GM18499 (cell line): ENCODE data around the gene CKMT2.
"Not testable (repeated sequence)": the region's sequence is repeated elsewhere in the genome, so short reads cannot be mapped to it uniquely, and the experiment has no call there.

Experiments
- ATAC-seq: cut with Tn5 transposase; IDR thresholded peaks from one replicate; pipeline ENCODE4 v1.9.1; 2021; ENCODE audit warnings: moderate number of reproducible peaks; ENCODE audit not compliant: insufficient read depth, unreplicated experiment

The CKMT2 gene

DNA sequence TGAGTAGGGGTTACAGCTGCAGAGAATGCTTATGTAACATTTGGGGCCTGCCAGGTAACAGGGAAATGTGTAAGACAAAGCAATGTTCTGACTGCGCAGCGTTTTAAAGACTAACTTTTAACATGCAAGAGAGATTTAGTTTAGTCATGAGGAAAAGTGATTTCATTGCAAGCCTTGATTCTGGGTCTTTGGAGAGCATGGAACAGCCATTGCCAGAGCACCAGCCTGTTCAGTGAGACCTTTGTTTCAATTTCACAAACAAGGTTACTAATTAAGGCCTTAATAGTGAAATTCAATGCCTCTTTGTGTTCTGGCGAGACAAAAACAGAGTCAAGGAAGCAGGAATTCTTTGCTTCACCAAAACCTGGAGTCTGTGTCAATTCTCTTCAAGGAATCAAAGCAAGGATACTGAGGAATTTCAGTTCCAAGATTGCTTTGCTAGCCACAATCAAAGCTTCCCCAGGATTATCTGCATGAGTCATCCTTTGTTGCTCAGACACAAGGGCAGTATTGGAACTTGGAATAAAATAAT, 14.4 kb downstream of the CKMT2 start:
- ATAC-seq = no peak

DNA sequence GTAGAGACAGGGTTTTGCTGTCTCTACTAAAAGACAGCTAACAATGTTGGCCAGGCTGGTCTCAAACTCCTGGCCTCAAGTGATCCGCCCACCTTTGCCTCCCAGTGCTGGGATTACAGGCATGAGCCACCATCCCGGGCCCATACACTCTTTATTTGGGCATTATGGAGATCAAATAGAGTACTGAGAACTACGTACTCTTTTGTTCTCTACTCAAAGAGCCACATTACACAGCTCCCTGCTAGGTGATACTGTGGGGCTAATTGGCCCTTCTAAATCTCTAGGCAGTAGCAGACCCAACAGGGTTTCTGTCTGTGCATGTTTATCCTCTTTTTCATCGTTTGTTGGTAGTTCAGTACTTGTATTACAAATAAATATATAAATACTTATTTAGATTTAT, 16.1 kb downstream of the CKMT2 start:
- ATAC-seq = no peak

DNA sequence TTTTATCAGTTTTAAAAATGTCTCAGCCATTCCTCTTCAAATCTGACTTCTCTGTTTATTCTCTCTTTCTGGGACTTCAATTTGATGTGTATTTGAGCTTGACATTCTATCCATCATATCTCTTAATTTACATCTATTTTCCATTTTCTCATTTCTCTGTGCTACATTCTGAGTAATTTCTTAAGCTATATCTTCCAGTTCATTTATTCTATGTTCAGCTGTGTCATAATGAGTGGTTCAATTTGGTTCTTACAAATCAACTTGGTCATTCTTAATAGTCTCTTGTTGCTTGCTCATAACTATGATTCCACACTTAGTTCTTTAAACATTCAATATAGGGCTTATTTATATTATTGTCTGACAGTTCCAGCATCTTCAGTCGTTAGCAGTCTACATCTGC, 16.9 kb downstream of the CKMT2 start:
- no peak for ATAC-seq

DNA sequence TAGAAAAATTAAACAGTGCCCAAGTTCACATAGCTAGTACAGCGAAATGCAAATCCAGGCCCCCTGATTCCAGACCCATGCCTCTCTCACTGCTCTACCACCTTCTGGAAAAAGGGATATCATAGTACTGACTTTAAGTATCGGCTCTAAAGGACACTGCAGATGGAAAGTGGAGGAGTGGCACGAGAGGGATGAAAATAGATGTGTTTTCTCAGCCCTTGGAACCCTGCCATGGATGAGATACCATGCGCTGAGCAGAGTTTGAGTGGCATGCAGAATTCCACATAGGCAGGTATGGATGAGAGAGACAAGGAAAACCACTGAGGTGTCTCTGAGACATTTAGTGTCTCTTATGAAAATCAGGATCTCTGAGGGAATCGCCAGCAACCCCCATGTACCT, 18.8 kb downstream of the CKMT2 start:
- ATAC-seq = no peak

DNA sequence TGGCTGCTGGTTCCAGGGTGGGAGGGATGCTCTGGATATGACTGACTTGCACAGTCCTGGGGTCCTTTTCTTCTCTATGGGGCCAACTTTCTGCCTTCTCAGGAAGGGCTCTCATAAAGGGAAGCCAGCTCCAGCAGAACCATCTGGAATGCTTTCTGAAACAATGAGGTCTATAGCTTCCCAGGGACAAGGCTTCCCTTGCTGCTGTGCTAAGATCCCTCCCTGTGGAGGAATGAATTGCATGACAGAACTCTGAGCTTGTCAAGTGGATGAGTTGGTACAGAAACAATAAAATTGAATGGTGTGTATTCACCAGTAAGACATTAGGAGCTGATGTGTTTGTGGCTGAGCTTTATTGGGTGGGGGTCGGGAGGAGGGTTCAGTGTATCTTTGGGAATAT, 19.8 kb downstream of the CKMT2 start:
- no peak for ATAC-seq

DNA sequence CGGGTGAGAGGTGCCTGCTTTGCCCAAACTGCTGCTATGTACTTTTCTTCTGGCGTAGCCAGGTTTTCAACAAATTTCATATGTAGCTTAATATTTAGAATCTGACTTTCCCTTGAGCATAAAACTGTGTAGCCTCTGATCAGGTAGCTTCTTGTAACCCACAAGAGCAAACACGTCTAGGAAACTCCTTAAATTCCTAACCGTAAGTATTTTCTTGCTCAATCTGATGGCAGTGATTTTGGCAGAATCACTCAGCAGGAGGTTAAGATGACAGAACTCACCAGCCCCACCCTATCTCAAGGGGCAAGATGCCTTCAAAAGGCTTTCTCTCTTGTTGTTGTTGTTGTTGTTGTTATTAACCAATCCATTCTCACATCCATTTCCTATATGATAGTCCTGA, 20.8 kb downstream of the CKMT2 start:
- ATAC-seq = no peak

DNA sequence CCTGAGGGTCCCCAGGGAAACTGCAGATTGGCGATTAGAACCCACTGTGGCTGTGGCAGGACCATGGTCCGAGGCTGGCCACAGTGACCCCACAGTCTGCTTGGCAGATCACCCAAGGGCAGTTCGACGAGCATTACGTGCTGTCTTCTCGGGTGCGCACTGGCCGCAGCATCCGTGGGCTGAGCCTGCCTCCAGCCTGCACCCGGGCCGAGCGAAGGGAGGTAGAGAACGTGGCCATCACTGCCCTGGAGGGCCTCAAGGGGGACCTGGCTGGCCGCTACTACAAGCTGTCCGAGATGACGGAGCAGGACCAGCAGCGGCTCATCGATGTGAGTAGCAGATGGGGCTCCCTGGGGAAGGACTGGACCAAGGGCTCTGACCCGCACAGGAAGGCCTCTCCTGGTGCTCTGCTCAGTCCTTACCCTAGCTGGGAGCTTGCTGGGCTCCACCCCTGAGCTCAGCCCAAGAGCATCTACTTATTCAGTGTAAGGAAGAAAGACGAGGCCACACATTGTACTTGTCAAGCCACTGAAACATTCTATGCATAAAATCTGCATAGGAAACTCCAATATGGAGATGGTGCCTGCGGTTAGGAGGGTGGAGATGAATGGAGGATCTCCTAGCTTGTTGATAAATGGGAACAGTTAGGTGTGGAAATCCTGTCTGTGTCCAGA, 21.9 kb downstream of the CKMT2 start:
- ATAC-seq = no peak

DNA sequence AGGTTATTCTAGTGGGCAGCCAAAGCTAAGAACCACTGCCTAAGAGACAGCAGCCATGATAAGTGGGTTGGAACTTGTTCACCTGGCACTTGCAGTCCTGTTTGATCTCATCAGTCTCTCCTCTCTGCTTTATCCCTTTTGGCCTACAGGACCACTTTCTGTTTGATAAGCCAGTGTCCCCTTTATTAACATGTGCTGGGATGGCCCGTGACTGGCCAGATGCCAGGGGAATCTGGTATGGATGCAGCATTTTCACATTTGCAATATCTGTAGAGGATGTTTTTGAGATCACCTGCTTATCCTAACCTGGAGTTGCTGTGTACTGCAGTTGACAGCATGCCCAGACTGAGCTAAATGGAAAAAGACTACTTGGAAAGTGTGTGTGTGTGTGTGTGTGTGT, 23.6 kb downstream of the CKMT2 start:
- ATAC-seq = no peak

DNA sequence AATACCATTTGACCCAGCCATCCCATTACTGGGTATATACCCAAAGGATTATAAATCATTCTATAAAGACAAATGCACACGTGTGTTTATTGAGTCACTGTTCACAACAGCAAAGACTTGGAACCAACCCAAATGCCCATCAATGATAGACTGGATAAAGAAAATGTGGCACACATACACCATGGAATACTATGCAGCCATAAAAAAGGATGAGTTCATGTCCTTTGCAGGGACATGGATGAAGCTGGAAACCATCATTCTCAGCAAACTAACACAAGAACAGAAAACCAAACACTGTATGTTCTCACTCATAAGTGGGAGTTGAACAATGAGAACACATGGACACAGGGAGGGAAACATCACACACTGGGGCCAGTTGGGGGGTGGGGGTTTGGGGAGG, 29.7 kb downstream of the CKMT2 start:
- ATAC-seq = not testable (repeated sequence)

DNA sequence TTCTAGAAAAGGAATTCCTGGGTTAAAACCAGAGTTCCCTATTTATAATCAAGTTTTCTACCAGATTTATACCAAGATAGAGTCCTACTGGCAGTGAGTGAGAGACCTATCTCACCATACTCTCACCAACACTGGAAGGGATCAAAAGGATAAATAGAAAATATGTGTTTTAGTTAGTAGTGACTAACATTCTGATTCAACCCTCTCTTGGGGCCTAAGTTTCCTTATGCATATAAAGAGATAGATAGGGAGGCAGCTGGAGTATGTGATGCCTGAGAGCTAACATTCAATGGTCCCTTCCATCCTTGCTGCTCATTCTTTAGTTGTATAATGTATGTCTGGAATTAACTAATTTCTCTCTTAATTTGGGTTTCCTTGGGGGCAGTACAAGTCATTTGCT, 32.0 kb downstream of the CKMT2 start:
- no peak for ATAC-seq

DNA sequence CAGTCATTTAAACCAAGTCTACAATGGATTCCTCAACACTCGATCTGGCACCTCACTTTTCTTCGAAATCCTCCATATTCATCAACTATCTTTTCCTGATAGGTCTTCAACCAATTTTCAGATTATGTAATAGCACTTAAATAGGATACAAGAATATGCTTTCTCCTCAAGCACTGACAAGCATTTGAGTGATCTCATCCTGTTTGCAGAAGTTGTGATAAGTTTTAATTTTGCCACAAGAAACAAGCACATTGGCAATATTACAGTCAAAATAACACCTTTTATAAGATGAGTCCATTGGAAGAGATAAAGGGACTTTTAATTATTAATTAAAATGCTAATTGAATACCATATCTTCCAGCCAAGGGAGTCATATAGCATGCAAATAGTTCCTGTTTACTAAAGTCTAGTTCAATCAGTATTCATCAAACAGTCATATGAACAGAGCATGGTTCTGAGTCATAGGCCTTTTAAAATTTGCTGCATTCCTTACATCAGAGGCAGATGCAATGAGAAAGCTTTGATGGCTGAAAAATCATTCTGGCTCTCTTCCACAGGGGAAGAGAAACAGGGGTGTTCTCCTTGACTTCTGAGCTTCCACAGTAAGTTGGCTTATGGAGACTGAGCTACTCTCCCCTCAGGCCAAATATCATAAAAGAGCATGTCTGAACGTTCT, 35.5 kb downstream of the CKMT2 start:
- no peak for ATAC-seq

DNA sequence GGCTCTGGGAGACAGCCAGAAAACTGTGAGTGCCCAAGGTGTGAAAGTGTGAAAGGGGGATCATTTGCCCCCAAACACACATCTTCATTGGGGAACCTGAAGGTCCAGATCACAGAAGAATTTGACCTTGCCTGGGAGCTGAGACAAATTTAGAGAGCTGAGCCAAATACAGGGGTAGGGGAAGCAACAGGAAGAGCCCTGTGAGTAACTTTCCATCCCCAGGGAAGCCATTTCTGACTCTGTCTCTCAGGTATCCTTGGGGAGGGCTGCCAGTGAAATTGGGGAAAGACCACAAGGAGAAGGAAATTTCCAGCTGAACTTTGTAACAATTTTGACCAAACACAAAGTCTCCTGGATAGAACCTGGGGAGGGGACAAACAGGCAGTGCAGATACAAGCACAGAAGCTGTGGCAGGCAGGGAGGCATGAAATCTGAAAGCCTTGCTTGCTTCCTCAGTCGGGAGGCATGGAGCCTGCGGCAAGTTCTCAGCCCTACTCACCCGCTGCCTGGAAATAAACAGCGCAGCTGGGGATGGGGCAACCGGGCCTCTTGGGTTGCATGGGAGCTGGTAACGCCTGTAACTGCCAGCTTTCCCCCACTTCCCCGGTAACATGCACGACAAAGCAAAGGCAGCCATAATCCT, 36.8 kb downstream of the CKMT2 start:
- no peak for ATAC-seq

DNA sequence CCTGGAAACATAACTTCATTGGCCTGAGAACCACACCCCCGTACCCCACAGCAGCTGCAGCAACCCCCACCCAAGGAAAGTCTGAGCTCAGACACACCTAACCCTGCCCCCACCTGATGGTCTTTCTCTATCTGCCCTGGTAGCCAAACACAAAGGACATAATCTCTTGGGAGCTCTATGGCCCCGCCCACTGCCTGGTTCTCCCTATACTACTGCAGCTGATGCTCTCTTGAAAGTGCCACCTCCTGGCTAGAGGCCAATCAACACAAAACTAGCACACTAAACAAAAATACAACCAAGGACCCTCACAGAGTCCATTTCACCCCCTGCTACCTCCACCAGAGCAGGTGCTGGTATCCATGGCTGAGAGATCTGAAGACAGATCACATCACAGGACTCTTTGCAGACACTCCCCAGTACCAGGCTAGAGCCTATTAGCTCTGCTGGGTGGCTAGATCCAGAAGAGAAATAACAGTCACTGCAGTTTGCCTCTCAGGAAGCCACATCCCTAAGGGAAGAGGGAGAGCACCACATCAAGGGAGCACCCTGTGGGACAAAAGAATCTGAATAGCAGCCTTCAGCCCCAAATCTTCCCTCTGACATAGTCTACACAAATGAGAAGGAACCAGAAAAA, 37.4 kb downstream of the CKMT2 start:
- not testable (repeated sequence) for ATAC-seq

DNA sequence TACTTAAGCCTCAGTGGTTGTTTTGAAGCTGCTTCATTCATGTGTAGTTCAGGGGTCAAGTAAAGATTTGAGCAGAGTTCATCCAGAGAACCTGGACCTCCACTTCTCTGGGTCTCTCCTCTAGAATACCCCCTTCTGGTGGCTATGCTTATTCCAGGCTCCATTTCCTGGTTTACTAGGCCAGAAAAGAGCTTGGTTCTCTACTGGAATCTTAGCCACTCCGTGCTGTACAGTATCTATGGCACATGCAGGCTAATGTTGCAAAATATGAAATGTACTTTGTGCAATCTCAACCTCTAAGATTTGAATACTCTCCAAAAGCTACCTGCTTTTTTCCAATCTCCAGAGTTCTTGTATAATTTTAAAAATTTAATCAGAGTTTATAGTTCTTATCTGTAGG, 50.9 kb downstream of the CKMT2 start:
- ATAC-seq = no peak

DNA sequence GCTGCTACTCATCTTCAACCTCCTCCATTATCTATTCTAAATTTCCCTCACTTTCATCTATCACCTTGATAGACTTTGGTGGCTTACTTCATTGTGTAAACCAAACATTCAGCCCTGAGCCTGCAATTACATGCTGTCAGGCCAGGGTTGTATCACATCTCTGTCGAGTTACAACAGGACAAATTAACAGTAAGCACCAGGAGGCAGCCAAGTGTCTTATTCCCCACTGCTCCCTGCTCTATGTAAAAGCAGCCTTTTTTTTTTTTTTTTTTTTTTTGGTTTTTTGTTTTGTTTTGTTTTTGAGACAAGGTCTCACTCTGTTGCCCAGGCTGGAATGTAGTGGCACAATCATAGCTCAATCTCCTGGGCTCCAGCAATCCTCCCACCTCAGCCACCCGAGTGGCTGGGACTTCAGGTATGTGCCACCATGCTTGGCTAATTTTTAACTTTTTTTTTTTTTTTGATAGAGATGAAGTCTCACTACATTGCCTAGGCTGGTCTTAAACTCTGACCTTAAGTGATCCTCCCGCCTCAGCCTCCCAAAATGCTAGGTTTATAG, 53.0 kb downstream of the CKMT2 start:
- no peak for ATAC-seq

DNA sequence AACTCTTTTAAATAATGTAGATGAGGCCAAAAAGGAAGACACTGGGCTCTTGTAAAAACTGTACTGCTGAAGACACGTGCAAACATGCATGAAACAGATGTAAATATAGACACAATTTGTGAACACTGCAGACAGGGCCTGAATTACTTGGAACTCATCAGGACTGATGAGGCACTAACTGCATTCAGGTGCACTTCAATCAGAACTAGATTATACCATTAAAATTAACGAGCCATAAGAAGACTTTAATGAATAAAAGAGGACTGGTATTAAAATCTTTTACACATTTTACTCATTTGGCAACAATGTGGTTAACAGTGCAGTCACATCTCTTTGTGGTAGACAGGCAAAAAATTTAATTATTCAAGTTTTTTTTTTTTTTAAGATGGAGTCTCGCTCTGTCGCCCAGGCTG, 54.9 kb downstream of the CKMT2 start:
- ATAC-seq = no peak

DNA sequence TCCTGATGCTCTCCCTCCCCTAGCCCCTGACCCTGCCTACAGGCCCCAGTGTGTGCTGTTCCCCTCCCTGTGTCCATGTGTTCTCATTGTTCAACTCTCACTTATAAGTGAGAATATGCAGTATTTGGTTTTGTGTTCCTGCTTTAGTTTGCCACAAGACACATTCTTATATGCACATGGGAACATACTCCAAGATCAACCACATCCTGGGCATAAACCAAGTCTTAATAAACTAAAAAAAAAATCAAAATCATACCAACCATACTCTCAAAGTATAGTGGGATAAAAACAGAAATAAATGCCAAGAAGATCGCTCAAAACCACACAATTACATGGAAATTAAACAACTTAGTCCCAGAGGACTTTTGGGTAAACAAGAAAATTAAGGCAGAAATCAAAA, 57.0 kb downstream of the CKMT2 start:
- ATAC-seq = no peak

DNA sequence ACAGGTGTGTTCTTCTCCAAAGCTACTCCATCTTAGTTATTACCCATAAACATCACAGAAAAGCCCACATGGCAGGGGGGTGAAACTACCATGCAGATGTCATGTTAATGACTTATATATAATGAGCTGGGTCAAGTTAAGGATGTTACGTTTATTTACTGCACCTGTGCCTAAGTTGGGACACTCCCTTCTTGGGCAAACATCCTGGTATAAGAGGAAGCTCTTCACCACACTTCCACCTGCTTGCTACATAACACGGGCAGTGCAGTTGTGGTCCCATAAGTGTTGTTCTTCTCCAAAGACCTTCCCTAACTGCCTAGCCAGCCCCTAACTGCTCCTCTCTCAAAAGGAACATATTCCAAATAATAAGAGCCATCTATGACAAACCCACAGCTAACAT, 59.0 kb downstream of the CKMT2 start:
- ATAC-seq = no peak

DNA sequence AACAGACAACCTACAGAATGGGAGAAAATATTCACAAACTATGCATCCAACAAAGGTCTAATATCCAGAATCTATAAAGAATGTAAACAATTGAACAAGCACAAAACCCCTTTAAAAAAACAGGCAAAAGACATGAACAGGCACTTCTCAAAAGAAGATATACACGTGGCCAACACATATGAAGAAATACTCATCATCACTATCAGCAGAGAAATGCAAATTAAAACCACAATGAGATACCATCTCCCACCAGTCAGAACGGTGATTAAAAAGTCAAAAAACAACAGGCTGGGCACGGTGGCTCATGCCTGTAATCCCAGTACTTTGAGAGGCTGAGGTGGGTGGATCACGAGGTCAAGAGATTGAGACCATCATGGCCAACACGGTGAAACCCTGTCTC, 60.9 kb downstream of the CKMT2 start:
- not testable (repeated sequence) for ATAC-seq

DNA sequence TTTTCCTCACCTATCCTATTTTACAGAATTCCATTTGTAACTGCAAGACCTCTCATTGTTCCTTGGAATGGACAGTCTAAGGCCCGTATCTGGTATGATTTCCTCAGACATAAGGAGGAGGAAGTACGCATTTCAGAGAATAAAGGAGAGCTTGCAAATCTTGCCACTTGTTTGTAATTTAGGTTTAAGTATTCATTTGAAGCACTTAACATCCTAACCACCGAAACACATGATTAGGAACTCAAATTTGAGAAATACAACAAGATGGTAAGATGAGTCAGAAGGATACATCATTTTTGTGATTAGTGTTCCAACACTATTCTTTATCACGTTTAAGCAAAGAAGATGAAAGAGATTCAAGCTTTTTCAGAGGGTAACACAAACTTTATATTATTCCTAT, 64.4 kb downstream of the CKMT2 start:
- no peak for ATAC-seq

DNA sequence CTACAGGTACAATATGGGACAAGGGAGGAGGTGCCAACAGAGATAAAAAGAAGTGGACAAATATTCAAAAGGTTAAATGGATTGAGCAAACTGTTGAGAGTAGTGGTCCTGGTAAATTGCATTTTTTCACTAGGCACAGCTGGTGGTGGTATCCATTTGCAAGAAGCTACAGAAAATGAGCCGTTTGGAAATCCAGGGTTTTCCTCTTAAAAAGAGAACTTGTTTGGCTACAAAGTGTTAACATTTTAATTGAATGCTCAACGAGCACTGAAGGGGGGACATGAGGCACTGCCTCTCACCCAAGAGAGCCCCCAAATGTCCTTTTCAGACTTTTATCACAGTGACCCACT, 67.8 kb downstream of the CKMT2 start:
- no peak for ATAC-seq
